HG02763 (cell line): ENCODE results near the gene DENND4C.
"Not testable (repeated sequence)": the region's sequence is repeated elsewhere in the genome, so short reads cannot be mapped to it uniquely, and the experiment has no call there.

Source experiments
- ATAC-seq: cut with Tn5 transposase; IDR thresholded peaks from one replicate; pipeline ENCODE4 v1.9.1; 2021; ENCODE audit warnings: mild to moderate bottlenecking, moderate library complexity; ENCODE audit not compliant: unreplicated experiment

DENND4C gene

DNA sequence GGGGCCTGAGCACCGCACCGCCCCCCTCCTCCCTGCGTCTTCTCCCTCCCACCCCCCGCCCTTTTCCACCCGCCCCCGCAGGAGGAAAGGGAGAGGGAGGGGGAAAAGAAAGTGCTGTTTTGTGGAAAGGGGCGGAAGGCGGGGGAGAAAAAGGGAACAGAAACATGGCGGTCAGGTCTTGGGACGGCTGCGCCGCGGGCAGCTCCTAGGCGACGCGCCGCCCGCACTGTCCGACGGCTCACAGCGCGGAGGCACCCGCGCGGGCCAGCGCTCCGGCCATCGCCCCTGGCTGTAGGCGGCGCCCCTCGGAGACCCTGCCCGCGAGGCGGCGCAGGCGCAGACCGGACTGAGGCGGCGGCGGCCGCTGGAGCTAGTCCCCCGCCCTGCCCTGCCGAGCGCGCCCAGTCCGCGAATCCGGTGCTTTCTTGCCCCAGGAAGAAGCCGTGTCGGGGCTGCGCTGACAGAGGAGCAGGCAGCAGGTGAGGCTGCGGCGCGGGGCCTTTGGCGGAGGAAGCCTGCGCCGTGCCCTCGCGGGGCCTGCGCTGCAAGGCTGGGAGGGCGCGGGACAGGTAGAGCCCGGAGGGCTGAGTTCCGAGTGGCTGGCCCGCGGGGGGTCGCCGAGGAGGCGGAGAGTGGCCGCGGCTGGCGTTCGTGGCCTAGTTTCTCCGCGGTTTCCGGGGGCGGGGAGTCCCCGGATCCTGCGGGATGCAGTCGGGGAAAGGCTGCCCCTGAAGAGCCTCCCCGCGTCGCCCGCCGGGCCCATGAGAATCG is at the start of gene DENND4C:
TSS of gene DENND4C (plus strand) at position 339 of the 771 bp plus-strand sequence. CDS start 45,482 bp downstream, outside the sequence.
- peak; percentile 78 for ATAC-seq

DNA sequence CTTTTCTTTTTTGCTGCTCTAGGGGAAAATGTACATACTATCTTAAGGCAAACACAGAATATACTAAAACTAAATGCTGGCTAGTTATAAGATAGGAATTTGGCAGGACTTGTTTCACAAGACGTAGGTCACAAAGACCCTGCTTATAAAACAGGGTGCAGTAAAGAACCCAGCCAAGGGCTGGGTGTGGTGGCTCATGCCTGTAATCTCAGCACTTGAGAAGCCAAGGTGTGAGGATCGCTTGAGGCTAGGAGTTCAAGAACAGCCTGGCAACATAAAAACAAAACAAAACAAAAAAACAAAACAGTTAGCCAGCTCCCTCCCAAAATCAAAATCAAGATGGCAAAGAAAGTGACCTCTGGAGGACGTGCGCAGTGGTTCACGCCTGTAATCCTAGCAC is 49.5 kb upstream of the DENND4C start:
- no peak for ATAC-seq

DNA sequence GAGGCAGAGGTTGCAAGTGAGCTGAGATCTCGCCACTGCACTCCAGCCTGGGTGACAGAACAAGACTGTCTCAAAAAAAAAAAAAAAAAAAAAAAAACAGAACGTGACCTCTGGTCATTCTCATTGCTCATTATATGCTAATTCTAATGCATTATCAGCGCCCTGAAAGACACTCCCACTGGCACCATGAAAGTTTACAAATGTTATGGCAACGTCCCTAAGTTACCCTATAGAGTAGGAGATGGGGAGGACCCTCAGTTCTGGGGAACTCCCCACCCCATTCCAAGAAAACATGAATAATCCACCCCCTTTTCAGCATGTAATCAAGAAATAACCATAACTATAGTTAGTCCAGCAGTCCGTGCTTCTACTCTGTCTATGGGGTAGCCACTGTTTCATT is 48.9 kb upstream of the DENND4C start:
- no peak for ATAC-seq

DNA sequence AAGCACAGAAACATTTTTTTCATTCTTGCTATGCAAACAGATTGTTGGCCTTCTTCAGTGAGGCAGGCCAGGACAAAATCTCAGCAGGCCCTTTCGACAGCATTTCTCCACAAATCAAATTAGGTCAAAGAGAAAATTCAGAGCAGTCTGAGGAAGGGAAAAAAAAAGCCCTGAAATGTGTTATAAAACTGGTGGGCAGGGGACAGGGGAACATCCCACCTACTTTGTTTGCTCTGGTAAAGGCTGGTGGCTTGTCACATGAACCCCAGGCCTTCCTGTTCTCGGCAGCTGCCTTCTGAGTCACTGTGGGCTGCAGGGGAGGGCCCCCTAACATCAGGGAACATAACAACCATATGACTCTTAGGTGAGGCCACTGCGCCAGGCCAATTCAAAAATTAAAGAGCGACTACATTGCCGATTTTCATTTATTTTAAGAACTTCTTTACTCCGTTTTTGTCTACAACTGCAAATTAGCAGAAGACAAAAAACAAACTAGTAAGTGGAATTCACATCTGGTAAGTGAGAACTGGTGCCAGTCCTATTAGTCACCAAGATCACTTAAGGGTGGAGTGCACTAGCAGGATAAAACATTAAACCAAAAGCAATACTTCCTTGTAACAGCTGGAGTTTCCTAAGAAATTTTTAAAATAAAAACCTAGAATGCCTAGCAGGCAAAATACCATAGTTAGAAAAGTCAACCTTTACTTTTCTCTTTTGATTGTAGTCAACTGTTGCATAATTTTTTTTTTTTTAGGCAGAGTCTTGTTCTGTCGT is 46.2 kb upstream of the DENND4C start:
- peak; percentile 99 for ATAC-seq

DNA sequence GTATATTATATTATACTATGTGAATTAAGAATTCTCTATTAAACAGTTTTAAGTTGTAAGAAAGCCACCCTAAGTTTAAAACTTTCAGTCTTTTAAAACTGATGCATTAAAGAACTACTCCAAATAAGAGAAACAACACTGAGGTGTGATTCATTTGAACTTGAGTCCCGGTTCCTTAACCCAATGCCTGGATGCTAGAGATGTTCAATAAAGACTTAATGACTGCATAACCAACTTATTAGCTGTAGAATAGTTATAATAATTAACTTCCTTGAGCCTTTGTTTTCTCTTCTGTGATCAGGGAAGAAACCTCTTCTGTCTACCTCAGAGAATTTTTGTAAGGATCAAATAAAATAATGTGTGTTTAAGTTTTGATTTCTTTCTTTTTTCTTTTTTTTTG is 45.3 kb upstream of the DENND4C start:
- ATAC-seq = no peak

DNA sequence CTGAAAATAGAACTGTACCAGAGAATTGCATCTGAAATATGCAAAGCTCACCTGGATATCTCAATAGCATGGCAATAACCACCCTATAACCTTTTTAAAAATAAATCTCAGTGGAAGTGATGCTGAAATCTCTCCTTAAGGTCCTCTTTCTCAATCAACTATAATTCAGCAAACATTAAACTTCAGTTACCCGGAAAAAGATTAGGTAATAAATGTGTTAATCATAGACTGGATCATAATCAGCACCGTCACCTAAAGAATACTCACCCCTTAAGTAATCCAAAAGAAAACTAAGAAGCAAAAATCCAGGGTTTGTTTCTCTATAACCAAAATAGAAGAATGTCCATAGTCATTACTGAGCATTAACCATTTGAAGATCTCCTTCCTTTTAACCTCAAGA is 44.3 kb upstream of the DENND4C start:
- ATAC-seq = no peak

DNA sequence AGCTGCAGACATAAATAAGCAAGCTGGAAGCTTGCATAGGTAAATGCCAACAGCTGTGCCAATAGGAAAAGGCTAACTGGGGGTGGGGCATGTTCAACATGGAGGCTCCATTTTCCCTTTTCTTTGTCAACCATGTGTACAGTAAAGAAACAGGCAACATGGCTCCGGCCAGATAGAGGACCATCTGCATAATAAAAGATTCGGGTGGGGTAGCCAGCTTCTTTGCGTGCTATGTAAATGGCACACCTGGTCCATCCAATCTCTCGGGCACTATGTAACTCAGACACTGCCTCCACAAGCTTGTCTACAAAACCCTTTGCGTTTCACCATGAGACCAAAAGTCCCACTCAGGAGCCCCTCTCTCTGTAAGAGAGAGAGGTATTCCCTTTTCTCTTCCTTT is 41.7 kb upstream of the DENND4C start:
- no peak for ATAC-seq

DNA sequence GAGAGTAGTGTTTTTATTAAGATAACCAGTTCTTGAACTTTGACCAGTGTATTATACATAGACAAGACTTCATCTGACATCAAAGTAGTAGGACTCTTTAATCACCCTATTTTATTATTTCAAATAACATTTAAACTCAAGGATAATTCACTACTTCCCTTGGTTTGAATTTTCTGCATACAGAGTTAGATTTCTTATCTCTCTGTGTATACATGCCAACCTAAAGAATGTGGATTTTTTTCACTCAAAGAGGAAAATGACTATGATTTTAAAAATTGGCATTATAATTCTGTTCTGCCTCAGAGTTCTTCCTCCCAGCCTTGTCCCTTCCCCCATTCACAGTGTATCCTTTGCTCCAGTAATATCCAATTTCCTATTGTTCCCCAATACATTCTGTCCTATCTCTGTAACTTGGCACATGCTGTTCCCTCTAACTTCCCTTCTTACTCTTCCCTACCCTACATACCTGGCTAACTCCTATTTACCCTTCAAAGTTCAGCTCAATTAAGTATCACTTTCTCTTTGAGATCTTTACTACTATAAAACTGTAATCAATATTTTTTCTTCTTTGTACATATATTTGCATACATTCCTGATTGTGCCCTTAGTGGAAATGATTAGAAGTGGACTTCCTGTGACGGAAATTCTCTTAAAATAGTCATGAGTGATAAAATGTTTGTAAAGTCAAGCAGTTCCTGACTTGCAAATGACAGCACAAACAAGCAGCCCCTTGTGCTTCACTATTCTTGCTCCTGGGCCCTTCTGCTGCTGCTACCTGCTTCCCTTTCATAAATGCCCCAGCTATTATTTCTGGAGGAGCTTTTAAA is 38.1 kb upstream of the DENND4C start:
- ATAC-seq = no peak

DNA sequence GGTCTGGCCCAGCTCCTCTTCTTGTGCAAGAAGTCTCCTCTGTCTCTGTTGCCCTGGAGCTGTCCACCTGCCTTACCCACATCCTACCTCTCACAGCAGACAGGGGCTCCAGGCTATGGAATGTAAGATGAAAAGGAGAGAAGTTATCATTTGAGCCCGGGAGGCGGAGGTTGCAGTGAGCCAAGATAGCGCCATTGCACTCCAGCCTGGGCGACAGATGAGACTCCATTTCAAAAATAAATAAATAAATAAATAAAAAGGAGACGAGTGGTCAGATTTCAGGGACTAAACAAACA is 37.5 kb upstream of the DENND4C start:
- no peak for ATAC-seq

DNA sequence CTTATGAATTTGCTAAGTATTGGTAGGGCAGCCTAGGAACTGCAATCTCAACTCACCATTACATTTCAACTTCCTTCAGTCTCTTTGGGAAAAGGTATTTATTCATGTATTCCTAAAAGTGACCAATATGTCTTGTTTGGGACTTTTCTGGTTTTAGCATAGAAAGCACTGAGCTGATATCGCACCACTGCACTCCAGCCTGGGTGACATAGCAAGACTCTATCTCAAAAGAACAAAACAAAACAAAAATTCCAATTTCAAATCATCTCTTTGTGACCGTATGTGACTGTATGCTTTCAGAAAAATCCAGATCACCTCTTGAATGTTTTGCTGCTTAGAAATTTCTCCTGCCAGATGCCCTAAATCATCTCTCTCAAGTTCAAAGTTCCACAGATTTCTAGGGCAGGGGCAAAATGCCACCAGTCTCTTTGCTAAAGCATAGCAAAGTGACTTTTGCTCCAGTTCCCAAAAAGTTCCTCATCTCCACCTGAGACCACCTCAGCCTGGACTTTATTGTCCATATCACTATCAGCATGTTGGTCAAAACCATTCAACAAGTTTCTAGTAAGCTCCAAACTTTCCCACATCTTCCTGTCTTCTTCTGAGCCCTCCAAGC is 37.0 kb upstream of the DENND4C start:
- ATAC-seq = not testable (repeated sequence)

DNA sequence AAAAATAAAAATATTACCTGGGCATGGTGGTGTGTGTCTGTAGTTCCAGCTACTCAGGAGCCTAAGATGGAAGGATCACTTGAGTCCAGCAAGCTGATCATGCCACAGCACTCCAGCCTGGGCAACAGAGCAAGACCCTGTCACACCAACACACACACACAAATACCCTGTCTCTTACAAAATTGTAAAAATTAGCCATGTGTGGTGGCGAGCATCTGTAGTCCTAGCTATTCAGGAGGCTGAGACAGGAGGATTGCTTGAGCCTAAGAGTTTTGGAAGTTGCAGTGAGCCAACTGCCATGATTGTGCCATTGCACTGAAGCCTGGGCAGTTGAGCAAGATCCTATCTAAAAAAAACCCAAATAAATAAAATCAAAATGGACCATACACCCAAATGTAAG is 32.1 kb upstream of the DENND4C start:
- ATAC-seq = no peak

DNA sequence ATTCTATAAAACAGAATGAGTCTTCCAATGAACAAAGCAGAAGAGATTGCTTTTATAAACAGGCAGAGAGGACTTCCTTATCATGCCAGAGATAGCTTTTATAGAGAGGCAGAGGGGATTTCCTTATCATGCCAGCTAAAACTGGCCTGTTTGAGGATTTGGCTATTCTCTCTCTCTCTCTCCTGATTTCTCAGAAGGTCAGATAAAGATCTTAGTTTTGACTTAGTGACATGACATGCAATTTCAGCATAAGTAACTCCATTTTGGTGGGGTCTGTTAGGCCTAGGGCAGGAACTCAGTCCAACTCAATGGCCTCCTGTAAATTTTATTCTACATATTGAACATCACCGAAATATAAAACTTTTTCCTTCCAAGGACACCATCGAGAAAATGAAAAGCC is 31.5 kb upstream of the DENND4C start:
- ATAC-seq = no peak

DNA sequence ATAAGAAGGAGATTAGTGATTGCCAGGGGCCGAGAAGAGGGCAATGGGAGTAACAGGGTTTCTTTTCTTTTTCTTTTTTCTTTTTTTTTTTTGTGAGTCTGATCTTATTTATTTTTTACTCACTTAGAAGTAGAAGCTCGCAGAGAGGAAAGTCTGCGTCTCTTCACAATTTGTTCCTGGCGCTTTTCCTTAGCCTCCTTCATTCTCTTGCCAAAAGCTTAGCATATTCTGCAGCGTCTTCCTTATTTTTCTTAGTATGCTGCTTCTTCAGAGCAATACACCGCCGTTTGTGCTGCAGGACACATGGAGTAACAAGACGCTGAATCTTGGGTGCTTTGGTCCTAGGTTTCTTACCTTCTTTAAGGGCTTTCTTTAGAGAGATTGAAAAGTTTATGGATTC is 30.3 kb upstream of the DENND4C start:
- ATAC-seq = no peak

DNA sequence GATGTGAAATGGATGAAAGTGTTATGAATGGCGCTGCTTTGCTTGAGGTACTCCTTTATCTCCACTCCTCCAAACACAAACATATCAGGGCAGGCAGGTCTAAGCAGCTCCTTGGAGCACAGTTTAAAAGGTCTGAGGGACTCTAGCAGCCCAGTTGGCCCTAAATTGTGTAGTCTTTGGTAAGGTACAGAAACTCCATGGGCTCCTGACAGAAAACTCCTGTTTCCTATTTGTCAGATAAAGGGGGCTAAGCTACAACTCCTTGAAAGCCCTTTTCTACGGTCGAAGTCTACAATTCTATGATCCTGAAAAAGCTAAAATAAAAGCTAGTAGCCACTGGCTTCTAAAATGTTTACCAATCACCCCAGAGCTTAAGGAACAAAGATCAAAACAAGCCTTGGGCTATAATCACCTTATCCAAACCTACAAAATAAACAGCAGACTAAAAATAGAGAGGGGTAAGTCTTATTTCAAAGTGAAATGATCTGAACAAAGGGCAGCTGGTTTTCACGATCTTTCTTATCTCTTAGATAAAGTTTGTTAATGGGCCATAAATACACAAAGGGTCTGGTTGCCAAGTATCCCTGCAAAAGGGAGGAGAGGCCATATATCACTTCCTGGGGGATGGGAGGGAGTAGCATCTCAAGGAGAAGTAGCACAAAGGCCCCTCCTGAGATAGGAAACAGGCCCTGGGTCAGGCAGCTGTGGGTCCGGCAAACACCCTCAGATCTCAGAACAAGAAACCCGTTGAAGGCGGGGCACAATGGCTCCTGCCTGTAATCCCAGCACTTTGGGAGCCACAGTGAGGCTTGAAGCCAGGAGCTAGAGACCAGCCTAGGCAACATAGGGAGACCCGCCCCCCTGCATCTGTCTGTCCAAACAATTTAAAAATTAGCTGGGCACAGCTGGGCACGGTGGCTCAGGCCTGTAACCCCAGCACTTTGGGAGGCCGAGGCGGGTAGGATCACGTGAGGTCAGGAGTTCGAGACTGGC is 28.3 kb upstream of the DENND4C start:
- no peak for ATAC-seq

DNA sequence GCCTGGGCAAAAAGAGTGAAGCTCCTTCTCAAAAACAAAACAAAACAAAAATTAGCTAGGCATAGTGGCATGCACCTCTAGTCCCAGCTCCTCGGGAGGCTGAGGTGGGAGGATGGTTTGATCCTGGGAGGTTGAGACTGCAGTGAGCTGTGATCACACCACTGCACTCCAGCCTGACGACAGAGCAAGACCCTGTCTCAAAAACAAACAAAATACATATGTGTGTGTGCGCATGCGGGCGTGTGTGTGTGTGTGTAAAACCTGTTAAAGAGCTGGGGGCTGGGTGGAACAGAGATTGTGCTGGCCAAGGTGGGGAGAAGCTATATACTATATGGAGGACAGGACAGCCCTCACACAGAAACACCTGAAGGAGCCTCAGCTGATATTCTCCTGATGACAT is 27.4 kb upstream of the DENND4C start:
- no peak for ATAC-seq

DNA sequence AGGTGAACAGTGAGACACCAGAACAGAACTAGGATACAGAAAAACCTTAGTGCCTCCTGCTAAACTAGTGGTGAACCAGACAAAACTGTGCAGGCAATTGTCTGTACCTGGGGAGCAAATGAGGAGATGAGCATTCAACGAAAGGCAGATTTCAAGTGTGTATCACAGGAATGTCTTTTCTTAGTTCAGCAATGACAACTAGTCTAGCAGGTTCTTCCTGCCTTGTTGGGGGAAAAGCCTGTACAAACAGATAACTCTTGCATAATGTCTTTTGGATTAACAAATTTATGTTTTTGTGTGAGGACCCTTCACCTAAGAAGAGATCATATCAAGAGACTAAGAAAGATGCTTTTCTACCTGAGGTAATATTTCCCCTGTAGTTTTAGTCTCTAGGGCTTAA is 21.8 kb upstream of the DENND4C start:
- ATAC-seq = no peak

DNA sequence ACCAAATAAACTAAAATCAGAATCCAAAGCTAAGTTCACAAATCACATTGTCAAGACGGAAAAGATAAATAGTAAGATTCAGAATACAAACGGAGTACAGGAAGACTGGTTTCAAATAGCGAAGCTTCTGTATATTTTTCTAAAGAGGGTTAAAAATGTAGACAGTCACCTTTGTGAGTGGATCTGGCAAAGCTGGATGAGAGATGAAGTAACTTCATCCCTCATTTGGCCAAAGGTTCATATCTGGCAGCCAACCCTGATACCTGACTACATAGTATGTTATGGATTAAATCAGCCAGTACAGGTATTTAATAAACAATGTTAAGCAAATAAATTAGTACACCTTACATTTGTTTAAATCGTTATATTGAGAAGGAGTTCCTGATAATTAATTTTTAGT is 21.3 kb upstream of the DENND4C start:
- ATAC-seq = no peak

DNA sequence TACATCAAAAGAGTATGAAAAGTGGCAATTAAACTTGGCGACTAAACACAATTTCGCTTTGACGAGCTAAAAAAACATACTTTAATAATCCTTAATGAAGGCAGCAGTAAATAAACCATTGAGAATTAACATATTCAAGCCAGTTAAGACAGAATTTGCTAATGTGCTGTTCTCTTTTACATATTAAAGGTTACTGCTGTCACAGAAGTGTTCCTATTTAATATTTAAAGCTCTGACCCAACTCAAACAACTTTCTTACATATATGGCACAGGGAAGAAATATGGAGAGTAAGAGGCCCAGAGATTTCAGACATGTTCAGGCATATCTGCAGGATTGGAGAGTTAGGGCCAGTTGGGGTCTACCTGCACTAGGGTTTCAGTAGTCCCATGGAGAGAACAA is 16.7 kb upstream of the DENND4C start:
- no peak for ATAC-seq

DNA sequence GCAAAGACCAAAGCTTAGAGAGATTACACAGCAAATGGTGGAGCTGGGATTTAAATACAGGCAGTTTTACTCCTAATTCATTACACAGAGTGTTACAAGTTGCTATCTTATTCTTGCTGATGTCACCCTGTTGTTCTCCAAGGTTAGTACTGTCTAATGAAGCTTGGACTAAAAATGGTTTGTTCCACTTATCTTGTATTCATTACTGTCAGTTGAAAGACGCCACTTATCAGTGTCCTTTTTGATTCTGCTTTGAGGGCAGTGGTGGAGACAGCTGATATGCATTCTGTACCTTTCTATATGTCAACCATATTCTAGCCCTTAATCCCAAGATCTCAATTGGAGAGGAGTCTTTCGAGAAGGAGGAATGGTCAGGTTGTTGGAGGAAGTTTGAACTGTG is 14.0 kb upstream of the DENND4C start:
- ATAC-seq = no peak

DNA sequence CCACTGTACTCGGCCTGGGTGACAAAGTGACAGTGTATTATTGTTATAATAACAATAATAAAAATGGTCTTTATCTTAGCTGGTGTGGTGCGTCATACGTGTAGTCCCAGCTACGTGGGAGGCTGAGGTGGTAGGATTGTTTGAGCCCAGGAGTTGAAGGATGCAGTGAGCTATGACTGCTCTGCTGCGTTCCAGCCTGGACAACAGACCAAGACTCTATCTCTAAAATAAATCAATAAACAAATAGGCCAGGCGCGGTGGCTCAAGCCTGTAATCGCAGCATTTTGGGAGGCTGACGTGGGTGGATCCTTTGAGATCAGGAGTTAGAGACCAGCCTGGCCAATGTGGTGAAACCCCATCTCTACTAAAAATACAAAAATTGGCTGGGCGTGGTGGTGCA is 9.2 kb upstream of the DENND4C start:
- no peak for ATAC-seq
